NCI-H2171 (cell line): ENCODE data around the gene PRIMA1.

ENCODE experiments used
- DNase-seq: peaks from one replicate; lab custom pipeline; 2025; lab: John Stamatoyannopoulos, UW

PRIMA1 gene

DNA sequence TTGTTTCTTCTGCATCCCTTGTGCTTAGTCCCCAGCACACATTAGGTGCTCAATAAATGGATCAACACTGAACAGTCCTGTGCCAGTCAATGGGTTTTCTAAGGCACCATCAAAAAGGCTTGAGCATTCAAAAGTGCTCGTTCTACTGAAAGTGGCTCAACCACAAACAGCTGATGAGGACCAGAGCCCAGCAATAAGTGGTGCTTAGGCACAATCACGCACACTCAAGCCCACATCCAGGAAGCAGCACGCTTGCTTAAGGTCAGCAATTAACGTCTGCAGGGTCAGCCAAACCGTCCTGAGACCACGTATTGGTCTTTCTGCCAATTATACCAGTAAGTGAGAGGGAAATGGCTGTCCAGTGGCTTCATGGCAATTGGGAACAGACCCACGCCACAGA is 56.5 kb downstream of the PRIMA1 start:
- no peak for DNase-seq

GRCh38 chr14:93729993-93730392 is 58.3 kb downstream of the PRIMA1 start:
- DNase-seq = no peak

DNA sequence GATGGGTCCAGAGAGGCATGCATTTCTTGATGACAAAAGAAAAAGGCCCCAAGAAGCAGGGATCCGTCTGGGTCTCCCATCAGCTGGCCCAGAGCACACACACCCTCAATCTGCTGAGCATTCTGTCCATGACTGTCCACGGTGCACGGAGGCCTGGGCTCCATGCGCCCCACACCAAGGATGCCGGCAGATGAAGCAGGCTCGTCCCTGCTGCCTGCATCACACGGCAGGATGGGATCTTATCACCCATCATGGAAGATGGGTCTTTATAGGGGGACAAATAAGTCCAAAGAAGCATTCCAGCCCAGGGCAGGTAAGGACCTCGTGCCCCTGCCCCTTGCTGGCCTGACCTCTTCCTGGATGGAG is 59.7 kb downstream of the PRIMA1 start:
- no peak for DNase-seq

GRCh38 chr14:93727917-93728650 is 60.2 kb downstream of the PRIMA1 start:
- no peak for DNase-seq

GRCh38 chr14:93727039-93727740 is 61.1 kb downstream of the PRIMA1 start:
- DNase-seq = no peak

DNA sequence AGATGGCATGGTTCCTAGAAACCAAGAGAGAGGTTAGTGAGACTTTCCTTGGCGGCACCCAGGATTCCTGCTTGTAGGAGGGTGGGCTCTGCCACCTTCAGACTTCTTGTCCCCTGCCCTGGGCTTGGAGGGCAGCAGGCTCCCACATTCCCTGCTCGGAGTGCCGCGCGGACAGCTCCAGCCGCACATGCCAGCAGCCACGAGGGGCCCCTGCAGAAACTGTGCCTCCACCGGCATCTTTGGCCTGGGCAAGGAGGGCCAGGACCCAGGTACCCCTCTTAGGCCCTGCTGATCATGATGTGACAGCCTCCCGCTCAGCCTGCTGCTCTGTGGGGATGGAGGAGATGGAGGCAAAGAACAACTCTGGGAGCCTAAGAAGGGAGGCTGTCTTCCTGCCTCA is 62.3 kb downstream of the PRIMA1 start:
- DNase-seq = no peak

DNA sequence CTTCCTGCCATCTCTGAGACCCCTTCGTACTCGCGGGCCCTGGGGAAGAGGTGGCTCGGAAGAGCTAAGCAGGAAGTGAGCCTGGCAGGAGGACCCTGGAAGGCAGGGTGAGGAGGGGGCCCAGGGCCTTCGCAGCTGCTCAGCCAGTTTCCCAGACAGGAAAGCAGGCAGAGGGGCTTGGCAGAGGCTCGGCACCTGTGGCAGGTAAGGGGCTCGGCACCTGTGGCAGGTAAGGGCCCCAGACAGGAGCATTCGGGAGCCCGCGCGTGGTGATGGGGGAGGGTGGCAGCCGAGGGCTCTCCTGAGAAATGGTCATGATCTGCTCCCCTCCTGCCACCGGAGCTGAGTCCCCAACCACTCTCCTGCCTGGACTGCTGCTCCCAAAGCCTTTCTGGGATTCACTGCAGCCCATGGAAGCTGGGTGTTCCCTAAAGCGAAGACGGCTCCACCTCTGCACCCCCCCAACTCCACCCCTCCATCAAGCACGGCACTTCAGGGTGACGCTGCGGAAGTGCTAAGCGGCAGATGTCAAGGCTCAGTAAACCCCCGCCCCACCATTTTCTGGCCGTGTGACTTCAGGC is 63.2 kb downstream of the PRIMA1 start:
- DNase-seq = no peak

DNA sequence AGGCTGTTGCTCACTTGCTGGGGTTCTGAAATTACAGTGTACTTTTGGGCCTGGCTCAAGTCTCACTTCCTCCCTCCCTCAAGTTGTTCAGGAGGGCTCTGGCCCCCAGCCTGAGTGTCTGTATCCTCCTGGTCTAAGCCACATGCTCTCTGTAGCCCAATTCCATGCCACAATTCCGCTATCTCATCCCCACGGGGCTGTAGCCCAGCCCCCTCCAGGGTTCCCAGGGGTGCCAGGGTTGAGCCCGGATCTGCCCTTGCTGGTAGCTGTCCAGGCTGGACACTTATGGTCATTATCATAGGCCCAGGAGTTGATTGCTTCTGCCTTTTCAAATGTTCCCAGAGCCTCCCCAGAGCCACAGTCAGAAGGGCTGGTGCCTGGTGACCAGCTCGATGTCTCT is 65.3 kb downstream of the PRIMA1 start:
- DNase-seq = no peak

GRCh38 chr14:93720981-93721483 is 67.3 kb downstream of the PRIMA1 start:
- DNase-seq = no peak

GRCh38 chr14:93720076-93720815 is 68.0 kb downstream of the PRIMA1 start:
- no peak for DNase-seq

DNA sequence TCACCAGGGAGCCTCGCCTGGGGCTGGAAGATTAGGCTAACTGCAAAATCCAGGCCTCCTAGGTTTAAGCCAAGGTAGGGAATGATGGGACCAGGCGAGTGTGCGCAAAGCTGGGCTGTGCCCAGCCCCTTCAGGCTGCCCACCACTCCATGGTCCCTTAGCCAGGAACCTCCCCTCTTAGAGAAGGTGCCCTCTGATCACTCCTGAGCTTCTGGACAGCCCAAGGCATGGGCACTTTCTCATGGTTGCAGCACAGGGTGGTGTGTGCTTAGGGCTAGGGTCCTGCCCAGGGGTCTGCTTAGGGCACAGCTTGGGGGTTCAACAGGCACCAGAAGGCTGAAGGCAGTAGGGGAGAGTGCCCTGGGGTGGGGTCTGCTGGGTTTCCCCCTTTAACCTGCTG is 69.0 kb downstream of the PRIMA1 start:
- DNase-seq = no peak

DNA sequence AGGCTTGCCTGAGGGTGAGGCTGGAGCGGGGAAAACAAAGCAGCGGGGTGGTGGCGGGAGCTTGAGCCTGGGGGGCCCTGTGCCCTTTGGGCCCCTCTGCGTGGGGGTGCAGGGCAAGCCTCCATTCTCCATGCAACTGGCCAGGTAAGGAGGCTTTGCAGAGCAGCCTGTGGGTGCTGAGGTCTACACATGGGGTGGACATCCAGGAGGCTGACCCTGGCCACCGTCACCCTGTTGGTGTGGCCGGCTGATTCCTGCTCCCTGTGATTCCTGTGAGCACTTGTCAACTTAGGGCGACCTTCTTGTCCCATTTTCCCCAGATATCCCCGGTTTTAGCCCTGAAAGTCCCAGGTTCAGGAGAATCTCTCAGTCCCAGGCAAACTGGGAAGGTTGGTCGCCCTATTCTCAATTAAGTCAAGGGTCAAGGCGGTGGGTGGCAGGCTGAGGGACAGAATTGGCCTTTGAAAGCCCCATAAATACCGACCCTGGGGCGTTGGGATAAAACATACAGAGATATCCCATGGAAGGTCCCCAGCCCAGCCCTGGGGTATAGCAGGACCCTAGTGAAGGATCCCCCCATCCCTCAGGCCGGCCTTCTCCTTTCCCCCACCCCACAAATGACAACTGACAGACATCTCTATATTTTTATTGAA is 70.5 kb downstream of the PRIMA1 start:
- no peak for DNase-seq

GRCh38 chr14:93716746-93717667 is 71.3 kb downstream of the PRIMA1 start:
- DNase-seq = no peak

DNA sequence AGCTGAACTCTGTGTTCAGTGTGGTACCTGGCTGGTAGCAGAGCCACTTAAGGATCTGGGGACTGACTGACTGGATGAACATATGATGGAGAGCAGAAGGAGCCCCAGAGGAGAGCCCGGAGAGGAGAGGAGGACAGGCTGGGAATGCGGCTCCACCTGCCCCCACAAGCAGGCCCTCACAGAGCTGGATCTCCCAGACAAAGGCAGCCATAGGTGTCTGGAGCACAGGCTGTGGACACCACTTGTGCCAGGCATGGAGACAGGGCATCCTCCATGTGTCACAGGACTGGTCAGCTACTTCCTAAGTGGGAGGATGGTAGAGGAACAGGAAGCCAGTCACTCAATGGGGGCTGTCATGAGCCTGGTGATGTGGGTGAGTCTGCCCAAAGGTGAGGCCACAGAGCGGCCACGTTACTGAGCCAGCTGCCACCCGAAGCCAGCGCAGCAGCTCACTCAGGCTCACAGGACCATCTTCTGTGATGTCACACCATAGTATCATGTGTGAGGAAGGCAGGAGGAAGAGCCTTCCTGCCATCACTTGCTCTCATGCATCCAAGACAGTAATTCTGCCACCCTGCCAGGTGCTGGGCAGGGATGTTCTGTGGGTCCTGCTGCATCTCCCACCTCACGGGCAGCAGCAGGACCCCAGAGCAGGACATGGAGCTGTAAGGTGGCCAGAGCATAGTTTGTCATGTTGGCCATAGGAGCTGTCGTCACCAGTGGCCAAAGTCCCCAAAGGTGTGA is 72.1 kb downstream of the PRIMA1 start:
- no peak for DNase-seq

DNA sequence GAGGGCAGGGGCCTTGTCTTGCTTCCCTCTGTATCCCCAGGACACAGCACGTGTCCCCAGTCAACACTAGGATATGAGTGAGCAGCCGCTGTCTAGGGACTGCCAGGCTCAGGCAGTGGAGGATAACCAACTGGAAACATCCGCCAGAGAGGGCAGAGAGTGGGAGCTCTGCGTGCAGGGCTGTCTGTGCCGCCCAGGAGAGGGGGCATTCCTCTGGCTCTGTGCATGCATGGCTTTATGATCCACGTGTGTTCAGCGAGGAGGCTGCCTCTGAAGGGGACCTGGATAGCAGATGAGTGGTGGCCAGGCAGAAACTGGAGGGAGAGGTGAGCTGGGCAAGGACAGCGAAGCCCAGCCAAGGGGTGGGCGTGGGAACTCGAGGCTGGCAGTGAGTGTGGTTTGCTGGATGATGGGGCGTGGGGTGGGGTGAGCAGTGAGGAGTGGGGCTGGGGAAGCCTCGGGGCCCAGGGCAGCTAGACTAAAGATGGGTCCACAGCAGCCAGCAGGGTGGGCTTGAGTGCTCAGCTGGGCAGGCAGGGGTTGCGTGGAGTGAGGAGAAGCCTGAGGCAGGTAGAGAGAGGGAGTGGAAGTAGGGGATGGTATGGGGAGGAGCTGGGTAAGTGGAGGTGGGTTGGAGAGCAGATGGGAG is 72.9 kb downstream of the PRIMA1 start:
- DNase-seq = no peak

GRCh38 chr14:93714605-93715004 is 73.7 kb downstream of the PRIMA1 start:
- no peak for DNase-seq

GRCh38 chr14:93713726-93714405 is 74.4 kb downstream of the PRIMA1 start:
- no peak for DNase-seq

- DNase-seq = no peak
These were observed 75.2 kb downstream of the PRIMA1 start for GRCh38 chr14:93712838-93713724.
